Pancreas (tissue), 10 donors: ENCODE results near the gene ZMIZ1. TPM values are rescaled to one million over a fixed set of nuclear protein-coding genes. Genes with fewer than 3 reads are reported as not detected.

Experiments
- ATAC-seq, 4 donors: fragments of 200-7000 bp; cut with Tn5 transposase; one replicate each; pipeline versions ENCODE4 v1.8.0 to v1.9.1; 2020; ENCODE audit warnings: mild to moderate bottlenecking in 4 of 4, moderate library complexity in 4 of 4
- DNase-seq, 6 donors: peaks; one replicate each; pipeline ENCODE4 v3.0.0-alpha.2; 2020
- FAIRE-seq: peaks from 2 replicates; lab custom pipeline; 2012; peaks lifted over from hg19 to GRCh38; lab: Jason Lieb, UNC
- H3K27ac ChIP-seq, 4 donors: fragments of 200-600 bp; sonication (generic); 1 replicate in 3 of 4; 2 replicates in 1 of 4; pipeline versions ENCODE4 v1.5.0 to v1.8.0; 2020
- H3K27me3 ChIP-seq, 4 donors: fragments of 200-600 bp; one replicate each; pipeline ENCODE4 v1.8.0; 2021
- H3K36me3 ChIP-seq, 3 donors: fragments of 200-600 bp; sonication (generic) in 1 of 3; one replicate each; pipeline versions ENCODE4 v1.5.0 to v1.8.0; 2020 to 2021
- H3K4me1 ChIP-seq, 3 donors: fragments of 200-600 bp; one replicate each; pipeline ENCODE4 v1.8.0; 2021
- H3K4me3 ChIP-seq, 4 donors: fragments of 200-600 bp; sonication (generic) in 2 of 4; one replicate each; pipeline versions ENCODE4 v1.5.0 to v1.8.0; 2020 to 2021
- H3K9me3 ChIP-seq, 4 donors: fragments of 200-600 bp; one replicate each; pipeline ENCODE4 v1.8.0; 2021
- CTCF ChIP-seq, 4 donors: fragments of 200-600 bp; sonication (generic) in 3 of 4; IDR thresholded peaks; one replicate each; pipeline versions ENCODE4 v1.5.0 to v1.8.0; 2021; ENCODE audit warnings: antibody characterized with exemption in 4 of 4
- WGBS, 2 donors: extraction: QIAGEN DNeasy Blood & Tissue Kit; methylation state at CpG; one replicate each; pipeline ENCODE4 v1.1.7; 2013; 5-methylcytosine and 5-hydroxymethylcytosine counted together
- intact Hi-C, 3 donors: fragments of 100-400 bp; cut with DNase I; formaldehyde crosslinking; loops; one replicate each; pipeline versions ENCODE4 v1.11.1 to v1.14.2; 2022
- polyA plus RNA-seq, 2 donors: library from polyadenylated mRNA; stranded (reverse); fragments of 200-250 nt; gene quantifications; one replicate each; pipeline ENCODE4 v1.2.3, GENCODE V29; 2013
- total RNA-seq, 6 donors: library from RNA; stranded (reverse); fragmentation: NEBNext Ultra II Directional in 4 of 6; extraction: Animal tissue kit (Norgen Biotek cat#: 25700) in 4 of 6; gene quantifications; one replicate each; pipeline versions ENCODE4 v1.2.1 to v1.2.4, GENCODE V29; 2021 to 2023
- donor health status: healthy with polysubstance abuse.
- donor health status: DM: no; HTN: no; CAD: no; lungs with moderate emphysema.
- donor health status: DM: no; HTN: no; CAD: no.
- donor health status: control.
- donor health status: control.
- donor health status: Bipolar disorder and iron deficiency.
- donor health status: DM: yes; HTN: yes; CAD: no.
- donor health status: DM: no; HTN: no; CAD: no.
- donor health status: DM: no; HTN: no; CAD: no.
- donor health status: DM: yes; HTN: yes; CAD: no.

The ZMIZ1 gene
- total and polyA plus RNA-seq, 8 donors: 14.5 to 45.0 (median 21.9) TPM

- H3K36me3 ChIP-seq: peaks cover 12 to 44% (median 28%) of the 10 kb centered on the region in 3 donors
- peaks cover 14 to 30% (median 29%) of the 10 kb centered on the region in 3 donors for H3K4me1 ChIP-seq
- H3K27me3 ChIP-seq: no peaks in the 10 kb centered on the region
- 30 to 38% methylated on average over 6 of the region's 6 CpGs for WGBS, 2 donors
- no peak for FAIRE-seq
- intact Hi-C loops: no loop called here
- no peak for ATAC-seq
- peak overlapping the region in 3 of 4 donors; percentile 78 to 93 (median 88) for H3K4me3 ChIP-seq
- peak in 1 of 6 donors; percentile 37 for DNase-seq
- H3K9me3 ChIP-seq: no peaks in the 10 kb centered on the region
- no peak for TF ChIP-seq CTCF (IDR thresholded peaks at IDR 0.05)
- peak overlapping the region; percentile 28 to 97 (median 94) for H3K27ac ChIP-seq
Measured at GRCh38 chr10:79349072-79349491, 280.3 kb downstream of the ZMIZ1 start.

- FAIRE-seq (no peak), DNase-seq (peak in 3 of 6 donors; percentile 39 to 78 (median 47)), ATAC-seq (no peak)
- WGBS, 2 donors: 32 to 38% methylated on average over 6 of the region's 6 CpGs
- no peaks in the 10 kb centered on the region for H3K9me3 ChIP-seq
- H3K4me3 ChIP-seq: peak overlapping the region in 2 of 4 donors; percentile 88 to 93
- no peaks in the 10 kb centered on the region for H3K27me3 ChIP-seq
- intact Hi-C loops: no loop called here
- no peak overlapping the region for H3K27ac ChIP-seq
- H3K4me1 ChIP-seq: peaks cover 8 to 29% (median 26%) of the 10 kb centered on the region in 3 donors
- peaks cover 17 to 52% (median 36%) of the 10 kb centered on the region in 3 donors for H3K36me3 ChIP-seq
- TF ChIP-seq CTCF (IDR thresholded peaks at IDR 0.05): no peak
Measured at GRCh38 chr10:79349766-79350406, 281.1 kb downstream of the ZMIZ1 start.

- 53 to 78% methylated on average over 21 of the region's 21 CpGs for WGBS, 2 donors
- H3K9me3 ChIP-seq: no peaks in the 10 kb centered on the region
- DNase-seq (no peak), ATAC-seq (no peak), FAIRE-seq (no peak)
- no peak for TF ChIP-seq CTCF (IDR thresholded peaks at IDR 0.05)
- peaks cover 17 to 59% (median 36%) of the 10 kb centered on the region in 3 donors for H3K36me3 ChIP-seq
- intact Hi-C loops: no loop called here
- H3K4me3 ChIP-seq: peak overlapping the region in 1 of 4 donors; percentile 6
- H3K4me1 ChIP-seq: peaks cover 8 to 24% (median 19%) of the 10 kb centered on the region in 3 donors
- no peaks in the 10 kb centered on the region for H3K27me3 ChIP-seq
- peak overlapping the region in 1 of 4 donors; percentile 13 for H3K27ac ChIP-seq
Measured at GRCh38 chr10:79350407-79351154, 281.8 kb downstream of the ZMIZ1 start.

GRCh38 chr10:79351332-79351731 is 282.6 kb downstream of the ZMIZ1 start:
- Histone ChIP-seq H3K36me3 (peaks cover 17 to 59% (median 36%) of the 10 kb centered on the region in 3 donors), H3K4me1 (peaks cover 8 to 21% (median 17%) of the 10 kb centered on the region in 3 donors), H3K9me3 (no peaks in the 10 kb centered on the region), H3K27ac (no peak overlapping the region), H3K4me3 (no peak overlapping the region), H3K27me3 (no peaks in the 10 kb centered on the region)
- ATAC-seq (no peak), DNase-seq (no peak), FAIRE-seq (no peak)
- intact Hi-C loops: no loop called here
- no peak for TF ChIP-seq CTCF (IDR thresholded peaks at IDR 0.05)
- 88 to 92% methylated on average over 11 to 13 of the region's 13 CpGs for WGBS, 2 donors
